ENCODE results near the gene TBC1D22A.

GRCh38 chr22:46801331-46801811, 38.9 kb downstream of the TBC1D22A start:
- no peak for TF ChIP-seq CTCF (IDR thresholded peaks at IDR 0.05)
- no peak for TF ChIP-seq POLR2A (IDR thresholded peaks at IDR 0.05)

All from heart left ventricle (tissue), 13 donors.